Measurements from ENCODE around the gene PHPT1.

PHPT1 gene

DNA sequence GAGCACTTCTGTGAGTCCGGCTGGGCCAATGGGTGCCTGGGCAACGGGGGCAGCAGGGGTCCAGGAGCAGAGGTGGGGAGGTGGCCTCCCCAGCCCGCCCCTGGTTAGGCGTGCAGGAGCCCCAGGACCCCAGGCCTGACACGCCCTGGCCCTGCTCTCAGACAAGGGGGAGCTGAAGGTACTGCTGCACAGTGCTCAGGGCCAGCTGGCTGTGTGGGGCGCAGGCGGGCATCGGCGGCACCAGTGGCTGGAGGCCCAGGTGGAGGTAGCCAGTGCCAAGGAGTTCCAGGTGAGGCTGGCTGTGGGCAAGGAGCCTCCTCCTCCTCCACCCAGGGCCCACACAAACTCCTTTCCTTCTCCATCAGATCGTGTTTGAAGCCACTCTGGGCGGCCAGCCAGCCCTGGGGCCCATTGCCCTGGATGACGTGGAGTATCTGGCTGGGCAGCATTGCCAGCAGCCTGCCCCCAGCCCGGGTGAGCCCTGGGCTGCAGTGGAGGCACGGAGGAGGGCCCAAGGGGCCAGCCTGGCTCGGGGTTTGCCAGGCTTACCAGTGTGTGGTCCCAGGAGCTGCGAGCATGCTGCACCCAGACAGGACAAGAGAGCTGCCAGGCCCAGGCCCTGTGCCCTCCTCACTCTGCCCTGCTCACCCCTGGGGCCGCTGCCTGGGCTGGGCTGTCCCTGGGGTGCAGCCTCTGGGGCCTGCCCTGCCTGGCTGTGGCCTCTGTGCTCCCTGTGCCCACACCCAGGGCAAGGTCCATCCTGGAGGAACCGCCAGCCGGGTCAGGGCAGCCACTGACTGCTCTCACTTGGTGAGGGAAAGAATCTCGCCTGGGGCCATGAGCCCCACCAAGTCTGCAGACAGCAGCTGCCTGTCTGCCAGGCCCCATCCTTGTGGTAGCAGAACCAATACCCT, 9.9 kb downstream of the PHPT1 start:
- H3K9me3 Mint-ChIP-seq, result no peaks in the 10 kb centered on the region
- H3K36me3 Mint-ChIP-seq (ENCODE audit: low read depth), result peaks cover 11% of the 10 kb centered on the region
- no peaks in the 10 kb centered on the region for H3K4me1 Mint-ChIP-seq
- H3K27ac Mint-ChIP-seq, result no peak overlapping the region
- no peak for DNase-seq
- H3K4me3 Mint-ChIP-seq, result no peak overlapping the region
- no peaks in the 10 kb centered on the region for H3K27me3 Mint-ChIP-seq (ENCODE audit: low read depth, poor library complexity)
- TF ChIP-seq, protein P1, sequence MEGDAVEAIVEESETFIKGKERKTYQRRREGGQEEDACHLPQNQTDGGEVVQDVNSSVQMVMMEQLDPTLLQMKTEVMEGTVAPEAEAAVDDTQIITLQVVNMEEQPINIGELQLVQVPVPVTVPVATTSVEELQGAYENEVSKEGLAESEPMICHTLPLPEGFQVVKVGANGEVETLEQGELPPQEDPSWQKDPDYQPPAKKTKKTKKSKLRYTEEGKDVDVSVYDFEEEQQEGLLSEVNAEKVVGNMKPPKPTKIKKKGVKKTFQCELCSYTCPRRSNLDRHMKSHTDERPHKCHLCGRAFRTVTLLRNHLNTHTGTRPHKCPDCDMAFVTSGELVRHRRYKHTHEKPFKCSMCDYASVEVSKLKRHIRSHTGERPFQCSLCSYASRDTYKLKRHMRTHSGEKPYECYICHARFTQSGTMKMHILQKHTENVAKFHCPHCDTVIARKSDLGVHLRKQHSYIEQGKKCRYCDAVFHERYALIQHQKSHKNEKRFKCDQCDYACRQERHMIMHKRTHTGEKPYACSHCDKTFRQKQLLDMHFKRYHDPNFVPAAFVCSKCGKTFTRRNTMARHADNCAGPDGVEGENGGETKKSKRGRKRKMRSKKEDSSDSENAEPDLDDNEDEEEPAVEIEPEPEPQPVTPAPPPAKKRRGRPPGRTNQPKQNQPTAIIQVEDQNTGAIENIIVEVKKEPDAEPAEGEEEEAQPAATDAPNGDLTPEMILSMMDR (IDR thresholded peaks at IDR 0.05), result no peak

DNA sequence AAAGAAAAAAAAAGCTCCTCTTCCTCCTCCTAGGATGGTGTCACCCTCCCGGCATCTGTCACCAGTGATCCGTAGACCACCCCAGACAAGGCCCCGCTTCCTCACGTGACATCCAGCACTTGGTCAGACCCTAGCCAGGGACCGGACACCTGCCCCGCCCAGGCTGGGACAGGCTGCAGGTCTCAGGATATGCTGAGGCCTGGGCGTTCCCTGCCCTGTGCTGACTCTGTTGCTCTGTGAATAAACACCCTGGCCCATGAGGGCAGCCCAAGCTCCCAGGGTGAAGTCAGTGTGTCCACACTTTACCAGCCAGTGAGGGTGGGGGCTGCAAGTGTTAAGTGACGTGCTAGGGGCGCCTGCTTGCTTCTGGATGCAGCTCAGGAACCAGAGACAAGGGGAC, 11.3 kb downstream of the PHPT1 start:
- no peak for DNase-seq
- H3K4me1 Mint-ChIP-seq, result peaks cover 6% of the 10 kb centered on the region
- TF ChIP-seq, protein P1 (IDR thresholded peaks at IDR 0.05), result no peak
- H3K27me3 Mint-ChIP-seq (ENCODE audit: low read depth, poor library complexity), result no peaks in the 10 kb centered on the region
- no peaks in the 10 kb centered on the region for H3K9me3 Mint-ChIP-seq
- peak overlapping the region; percentile 64 for H3K27ac Mint-ChIP-seq
- H3K36me3 Mint-ChIP-seq (ENCODE audit: low read depth), result peaks cover 14% of the 10 kb centered on the region
- H3K4me3 Mint-ChIP-seq, result no peak overlapping the region

DNA sequence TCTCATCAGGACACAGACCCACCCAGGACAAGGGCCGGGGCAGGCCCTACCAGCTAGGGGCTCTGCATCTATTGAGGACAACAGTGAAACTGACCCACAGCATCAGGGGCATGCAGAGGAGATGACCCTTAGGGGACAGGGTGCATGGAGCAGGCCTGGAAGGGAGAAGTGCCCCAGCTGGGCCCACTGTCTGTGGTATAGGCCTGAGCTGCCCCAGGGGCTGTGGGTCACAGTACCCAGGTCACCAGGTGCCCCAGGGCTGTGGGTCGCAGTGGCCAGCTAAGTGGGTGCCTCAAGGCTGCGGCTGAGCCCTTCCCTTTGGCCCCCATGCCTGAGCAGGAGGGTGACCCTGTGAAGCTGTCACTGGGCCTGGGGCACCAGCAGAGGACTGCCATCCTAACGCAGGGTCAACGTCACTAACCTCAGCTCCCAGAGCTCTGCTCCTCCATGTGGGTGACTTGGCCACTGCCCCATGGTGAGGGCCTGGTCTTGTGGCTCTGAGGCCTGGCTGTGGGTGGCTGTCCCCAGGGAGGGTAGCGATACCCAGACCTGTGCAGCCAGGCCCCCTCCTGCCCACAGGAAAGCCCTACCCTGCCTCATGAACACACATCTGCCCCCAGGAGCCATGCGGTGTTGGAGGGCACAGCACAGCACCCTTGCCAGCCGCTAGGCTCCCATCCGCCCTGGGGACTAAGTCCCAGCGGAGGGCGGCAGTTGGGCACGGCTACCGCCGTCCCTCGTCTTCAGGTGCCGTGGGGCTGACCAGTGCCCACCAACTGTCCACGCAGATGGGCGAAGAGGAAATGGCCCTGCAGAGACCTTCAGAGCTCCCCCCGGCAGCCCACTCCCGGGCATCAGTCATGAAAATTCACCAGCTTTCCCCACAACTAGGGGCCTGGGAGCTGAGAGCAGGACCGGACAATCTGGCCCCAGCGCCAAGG, 12.0 kb downstream of the PHPT1 start:
- DNase-seq, result no peak
- TF ChIP-seq, protein P1 (IDR thresholded peaks at IDR 0.05), result no peak
- Mint-ChIP-seq H3K27me3 (ENCODE audit: low read depth, poor library complexity) (no peaks in the 10 kb centered on the region), H3K4me1 (peaks cover 6% of the 10 kb centered on the region), H3K36me3 (ENCODE audit: low read depth) (peaks cover 14% of the 10 kb centered on the region), H3K9me3 (no peaks in the 10 kb centered on the region), H3K4me3 (no peak overlapping the region), H3K27ac (no peak overlapping the region)

DNA sequence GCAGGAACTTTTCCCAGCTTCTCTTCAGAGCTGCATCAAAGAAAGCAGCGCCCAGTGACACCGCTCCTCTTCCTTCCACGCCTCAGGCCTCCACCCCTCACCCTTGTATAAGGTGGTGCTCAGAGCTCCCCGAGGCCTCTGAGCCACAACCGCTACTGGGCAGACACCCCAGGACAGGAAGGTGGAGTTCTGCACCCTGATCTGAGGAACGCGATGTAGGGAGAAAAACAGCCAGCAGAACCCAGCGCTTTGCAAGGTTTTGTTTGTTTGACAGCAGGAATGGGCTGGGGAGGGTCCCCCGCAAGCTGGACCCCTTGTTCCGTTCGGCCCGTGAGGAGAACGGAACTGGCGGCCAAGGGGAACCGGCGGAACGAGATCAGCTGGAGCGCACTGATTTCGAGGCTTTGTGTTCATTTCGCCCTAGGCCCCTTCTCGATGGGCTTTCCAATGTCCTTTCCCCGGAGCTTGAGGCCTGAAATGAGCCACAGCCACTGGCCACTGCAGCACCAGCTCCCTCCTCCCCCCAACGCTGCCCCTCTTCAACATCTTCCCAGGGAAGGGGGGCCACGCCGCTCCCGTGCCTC, 12.8 kb downstream of the PHPT1 start:
- Mint-ChIP-seq H3K4me3 (no peak overlapping the region), H3K36me3 (ENCODE audit: low read depth) (peaks cover 14% of the 10 kb centered on the region), H3K27me3 (ENCODE audit: low read depth, poor library complexity) (no peaks in the 10 kb centered on the region), H3K4me1 (peaks cover 6% of the 10 kb centered on the region), H3K9me3 (peaks cover under 1% of the 10 kb centered on the region), H3K27ac (peak overlapping the region; percentile 66)
- DNase-seq, result no peak
- TF ChIP-seq, protein P1 (IDR thresholded peaks at IDR 0.05), result no peak

DNA sequence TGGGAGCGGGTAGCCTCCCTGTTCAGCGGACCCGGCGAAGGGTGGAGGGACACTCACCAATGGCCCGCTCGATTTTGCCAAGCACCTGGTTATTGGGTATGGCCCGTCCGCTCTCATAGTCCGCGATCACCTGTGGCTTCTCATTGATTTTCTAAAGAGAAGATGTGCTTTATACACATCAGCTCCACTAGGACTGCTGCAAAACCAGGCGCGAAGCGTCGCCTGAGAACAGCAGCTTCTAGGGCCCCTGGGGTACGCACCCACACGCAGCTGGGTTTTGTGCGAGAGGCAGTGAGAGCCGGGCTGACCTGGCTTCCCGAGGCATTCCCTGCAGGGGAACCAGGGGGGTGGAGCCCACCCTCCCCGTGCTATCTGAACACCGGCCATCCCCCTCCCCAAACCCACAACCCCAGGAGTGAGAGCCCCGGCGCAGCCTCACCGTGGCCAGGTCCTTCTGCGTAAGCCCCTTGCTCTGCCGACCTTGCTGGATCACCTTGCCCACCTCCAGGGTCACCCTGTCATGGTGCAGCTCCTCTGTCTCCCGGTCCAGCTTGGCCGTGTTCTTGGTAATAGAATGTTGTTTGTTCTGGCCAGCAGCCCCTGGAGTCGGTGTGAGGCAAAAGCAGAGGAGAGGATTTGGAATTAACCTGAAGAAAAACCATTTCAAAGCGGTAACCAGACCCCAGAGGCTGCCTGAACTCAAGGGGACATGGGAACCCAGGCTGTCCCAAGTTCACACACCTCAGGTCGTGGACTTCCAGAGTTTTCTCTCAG, 13.8 kb downstream of the PHPT1 start:
- H3K4me3 Mint-ChIP-seq, result no peak overlapping the region
- peaks cover 20% of the 10 kb centered on the region for H3K36me3 Mint-ChIP-seq (ENCODE audit: low read depth)
- H3K9me3 Mint-ChIP-seq, result peaks cover 11% of the 10 kb centered on the region
- H3K27me3 Mint-ChIP-seq (ENCODE audit: low read depth, poor library complexity), result no peaks in the 10 kb centered on the region
- no peak for DNase-seq
- no peak overlapping the region for H3K27ac Mint-ChIP-seq
- H3K4me1 Mint-ChIP-seq, result peaks cover 6% of the 10 kb centered on the region
- TF ChIP-seq, protein P1 (IDR thresholded peaks at IDR 0.05), result no peak

Measured in nephron progenitor cell (in vitro differentiated cells).